ENCODE data around the gene GPR107. TPM values are rescaled to one million over a fixed set of nuclear protein-coding genes. Genes with fewer than 3 reads are reported as not detected.

GPR107 gene
- total RNA-seq, 6 experiments from 2014 or later: 12.6 to 18.2 (median 14.5) TPM

GRCh38 chr9:130023144-130023787 is 30.4 kb upstream of the GPR107 start:
- 31% methylated on average over 6 of the region's 7 CpGs for WGBS (ENCODE audit: insufficient coverage, low coverage, low lambda C conversion rate, missing lambda C conversion rate)
- intact Hi-C loops (cut with DNase I): no loop called here
- H3K27ac ChIP-seq: peak overlapping the region in 1 of 3 donors; percentile 65
- DNase-seq: peak in 1 of 3 donors; percentile 68
- no peaks in the 10 kb centered on the region for H3K36me3 ChIP-seq
- H3K27me3 ChIP-seq: no peaks in the 10 kb centered on the region
- ATAC-seq: peak; percentile 24 to 80 (median 50)
- H3K4me1 ChIP-seq: peaks cover 0 to 26% (median 7%) of the 10 kb centered on the region in 4 donors
- H3K9me3 ChIP-seq: no peaks in the 10 kb centered on the region
- TF ChIP-seq CTCF (IDR thresholded peaks at IDR 0.05) (no peak), POLR2A (IDR thresholded peaks at IDR 0.05) (no peak)
- H3K4me3 ChIP-seq: no peak overlapping the region

- Histone ChIP-seq H3K27me3 (no peaks in the 10 kb centered on the region), H3K9me3 (no peaks in the 10 kb centered on the region), H3K27ac (peak overlapping the region; percentile 17 to 65 (median 46)), H3K4me3 (peak overlapping the region in 1 of 3 donors; percentile 8), H3K4me1 (peaks cover 0 to 34% (median 9%) of the 10 kb centered on the region in 4 donors), H3K36me3 (no peaks in the 10 kb centered on the region)
- intact Hi-C loops (cut with DNase I): no loop called here
- WGBS (ENCODE audit: insufficient coverage, low coverage, low lambda C conversion rate, missing lambda C conversion rate): 36% methylated on average over 3 of the region's 3 CpGs
- no peak for DNase-seq
- no peak for TF ChIP-seq CTCF (IDR thresholded peaks at IDR 0.05)
- TF ChIP-seq POLR2A (IDR thresholded peaks at IDR 0.05): no peak
- ATAC-seq: no peak
These were observed 29.6 kb upstream of the GPR107 start for GRCh38 chr9:130023994-130024596.

GRCh38 chr9:130024597-130024994 is 29.1 kb upstream of the GPR107 start:
- no peaks in the 10 kb centered on the region for H3K27me3 ChIP-seq
- peaks cover 0 to 39% (median 11%) of the 10 kb centered on the region in 4 donors for H3K4me1 ChIP-seq
- peak overlapping the region; percentile 17 to 65 (median 48) for H3K27ac ChIP-seq
- intact Hi-C loops (cut with DNase I): no loop called here
- DNase-seq (peak; percentile 63 to 79 (median 78)), ATAC-seq (peak; percentile 76 to 86 (median 81))
- no peaks in the 10 kb centered on the region for H3K9me3 ChIP-seq
- H3K36me3 ChIP-seq: no peaks in the 10 kb centered on the region
- WGBS (ENCODE audit: insufficient coverage, low coverage, low lambda C conversion rate, missing lambda C conversion rate): 23% methylated on average over 5 of the region's 5 CpGs
- TF ChIP-seq CTCF (IDR thresholded peaks at IDR 0.05): no peak
- no peak for TF ChIP-seq POLR2A (IDR thresholded peaks at IDR 0.05)
- peak overlapping the region in 1 of 3 donors; percentile 8 for H3K4me3 ChIP-seq

GRCh38 chr9:130026583-130027340 is 26.9 kb upstream of the GPR107 start:
- ATAC-seq: no peak
- Histone ChIP-seq H3K36me3 (no peaks in the 10 kb centered on the region), H3K27ac (no peak overlapping the region), H3K4me1 (peaks cover 0 to 52% (median 18%) of the 10 kb centered on the region in 4 donors), H3K27me3 (no peaks in the 10 kb centered on the region), H3K9me3 (no peaks in the 10 kb centered on the region), H3K4me3 (no peak overlapping the region)
- TF ChIP-seq POLR2A (IDR thresholded peaks at IDR 0.05) (no peak), CTCF (IDR thresholded peaks at IDR 0.05) (no peak)
- 76% methylated on average over 2 of the region's 2 CpGs for WGBS (ENCODE audit: insufficient coverage, low coverage, low lambda C conversion rate, missing lambda C conversion rate)
- DNase-seq: no peak
- intact Hi-C loops (cut with DNase I): no loop called here

All from right lobe of liver (tissue), 6 donors.